Activated CD4-positive, alpha-beta T cell treated with anti-CD3 and anti-CD28 coated beads for 24 hours (primary cell): ENCODE results near the gene HSPG2.
"Not testable (repeated sequence)": the region's sequence is repeated elsewhere in the genome, so short reads cannot be mapped to it uniquely, and the experiment has no call there.

Experiments
- DNase-seq, 2 donors: peaks; one replicate each; pipeline ENCODE4 v3.0.0-alpha.2; 2020; ENCODE audit warnings: low read depth in 2 of 2

The HSPG2 gene

DNA sequence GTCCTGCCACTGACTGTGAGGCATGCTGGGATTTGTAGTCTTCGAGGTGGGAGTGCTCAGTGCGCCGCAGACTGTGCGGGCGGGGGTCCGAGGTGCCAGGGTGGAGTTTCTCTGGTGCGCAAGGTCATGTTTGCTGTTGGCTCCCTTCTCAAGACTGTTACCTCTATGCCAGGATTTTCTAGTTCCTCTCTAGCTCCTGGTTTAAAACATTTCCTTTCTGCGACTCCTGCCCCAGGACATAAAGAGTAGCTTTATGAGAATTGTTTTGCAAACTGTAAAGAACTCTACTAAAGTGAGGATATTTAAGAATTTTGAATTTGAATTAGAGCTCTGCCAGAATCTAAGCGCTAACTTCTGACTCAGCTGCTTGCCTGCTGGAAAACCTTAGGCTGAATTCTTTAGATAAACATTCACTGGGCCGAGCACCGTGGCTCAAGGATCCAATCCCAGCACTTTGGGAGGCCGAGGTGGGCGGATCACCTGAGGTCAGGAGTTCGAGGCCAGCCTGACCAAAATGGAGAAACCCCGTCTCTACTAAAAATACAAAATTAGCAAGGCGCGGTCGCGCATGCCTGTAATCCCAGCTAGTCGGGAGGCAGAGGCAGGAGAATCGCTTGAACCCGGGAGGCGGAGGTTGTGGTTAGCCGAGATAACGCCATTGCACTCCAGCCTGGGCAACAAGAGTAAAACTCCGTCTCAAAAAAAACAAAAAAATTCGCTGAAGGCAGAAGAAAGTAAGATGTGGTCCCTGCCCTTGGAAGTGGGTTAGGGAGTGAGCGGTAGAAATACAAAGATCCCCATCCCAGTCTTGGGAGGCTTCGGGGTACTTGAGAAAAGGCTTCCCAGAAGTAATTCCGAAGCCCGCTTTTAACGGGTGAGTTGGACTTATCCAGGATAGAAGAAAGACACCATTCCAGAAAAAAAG lies 153.2 kb downstream of the HSPG2 start:
- DNase-seq: no peak

- peak; percentile 92 to 94 for DNase-seq
Measured at GRCh38 chr1:21782868-21783678, 154.0 kb downstream of the HSPG2 start, which contains the start of gene USP48. Gene USP48 (minus strand): TSS chr1:21783149. CDS start chr1:21782957, 192 bp downstream.

- peak; percentile 20 to 22 for DNase-seq
Measured at GRCh38 chr1:21782349-21782867, 154.7 kb downstream of the HSPG2 start.

DNA sequence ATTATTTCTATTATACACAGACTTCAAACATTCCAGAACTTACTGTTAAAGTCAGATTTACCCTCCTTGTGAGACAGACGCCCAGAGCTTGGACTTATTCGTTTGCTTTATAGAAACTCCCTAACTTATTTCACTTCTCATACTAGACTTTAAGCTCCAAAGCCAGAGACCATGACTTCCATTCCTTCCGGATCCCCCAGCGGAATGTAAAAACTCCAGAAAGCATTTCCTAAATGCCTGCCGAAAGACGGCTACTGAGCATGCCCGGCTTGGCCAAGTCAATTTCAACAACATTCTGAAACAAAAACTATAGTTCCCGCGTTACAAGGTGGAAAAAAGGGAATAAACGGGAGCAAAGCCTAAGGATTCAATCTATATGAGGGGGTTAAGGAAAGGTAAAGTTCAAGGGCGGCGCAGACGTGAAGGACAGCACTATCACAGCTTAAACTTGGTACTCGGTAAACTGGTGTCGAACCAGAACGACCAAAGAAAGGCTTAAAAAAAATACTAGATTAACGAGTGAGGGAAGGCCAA lies 155.2 kb downstream of the HSPG2 start:
- peak in 1 of 2 donors; percentile 15 for DNase-seq

- DNase-seq: peak; percentile 31 to 42
Measured at GRCh38 chr1:21779613-21780521, 157.2 kb downstream of the HSPG2 start.

- DNase-seq: no peak
Measured at GRCh38 chr1:21778405-21778727, 158.7 kb downstream of the HSPG2 start.

GRCh38 chr1:21776925-21777324 lies 160.2 kb downstream of the HSPG2 start:
- DNase-seq: not testable (repeated sequence)

- no peak for DNase-seq
Measured at GRCh38 chr1:21775985-21776562, 161.0 kb downstream of the HSPG2 start.

- DNase-seq: no peak
Measured at GRCh38 chr1:21775550-21775914, 161.6 kb downstream of the HSPG2 start.

- no peak for DNase-seq
Measured at GRCh38 chr1:21774835-21775549, 162.1 kb downstream of the HSPG2 start.

DNA sequence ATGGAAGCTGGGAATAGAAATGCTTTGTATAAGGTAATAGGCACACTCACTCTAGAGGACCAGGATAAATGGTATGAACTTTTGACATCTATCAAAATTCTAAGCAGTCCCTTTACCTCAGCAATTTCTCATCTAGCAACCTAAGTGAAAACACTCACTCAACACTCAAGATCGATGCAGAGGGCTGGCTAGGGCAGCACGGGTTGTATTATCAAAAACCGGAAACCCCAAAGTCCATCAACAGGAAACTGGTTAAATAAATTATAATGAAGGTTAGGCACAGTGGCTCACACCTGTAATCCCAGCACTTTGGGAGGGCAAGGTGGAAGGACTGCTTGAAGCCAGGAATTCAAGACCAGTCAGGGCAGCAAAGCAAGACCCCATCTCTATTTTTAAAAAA lies 163.5 kb downstream of the HSPG2 start:
- no peak for DNase-seq
